Ramos (cell line): ENCODE measurements around the gene DCST2.

Source experiments
- in situ Hi-C: fragments of 300-500 bp; cut with MboI; formaldehyde crosslinking; loops from one replicate; pipeline ENCODE4 v1.14.3; 2022; ENCODE audit warnings: low sequenced_read_pairs; ENCODE audit not compliant: unreplicated experiment

The DCST2 gene

GRCh38 chr1:155051777-155052398 is 18.3 kb upstream of the DCST2 start:
- in situ Hi-C loops, result loop anchor here (25.0 kb wide), 1 partner anchor 390 kb away; no protein-coding TSS in a partner anchor

- in situ Hi-C loops, result loop anchor here (25.0 kb wide), 1 partner anchor 389 kb away; no protein-coding TSS in a partner anchor
Observed at GRCh38 chr1:155051342-155051776, 17.8 kb upstream of the DCST2 start.

- in situ Hi-C loops, result loop anchor here (25.0 kb wide), 1 partner anchor 388 kb away; no protein-coding TSS in a partner anchor
Observed at GRCh38 chr1:155050560-155051341, 17.2 kb upstream of the DCST2 start, which contains the start of gene ADAM15. Gene ADAM15, plus strand, starts transcription at chr1:155051316. Its CDS starts 71 bp downstream, at chr1:155051387.

GRCh38 chr1:155049651-155050559 is 16.3 kb upstream of the DCST2 start:
- in situ Hi-C loops, result loop anchor here (25.0 kb wide), 1 partner anchor 388 kb away; no protein-coding TSS in a partner anchor

- in situ Hi-C loops, result no loop called here
Observed at GRCh38 chr1:155048449-155049334, 15.1 kb upstream of the DCST2 start.

GRCh38 chr1:155044812-155045657 is 11.5 kb upstream of the DCST2 start:
- in situ Hi-C loops, result no loop called here

- in situ Hi-C loops, result no loop called here
Observed at GRCh38 chr1:155044365-155044764, 10.8 kb upstream of the DCST2 start.

- in situ Hi-C loops, result no loop called here
Observed at GRCh38 chr1:155043793-155044192, 10.2 kb upstream of the DCST2 start.

- in situ Hi-C loops, result no loop called here
Observed at GRCh38 chr1:155043301-155043702, 9.7 kb upstream of the DCST2 start.

GRCh38 chr1:155042789-155043188 is 9.2 kb upstream of the DCST2 start:
- in situ Hi-C loops, result no loop called here

- in situ Hi-C loops, result no loop called here
Observed at GRCh38 chr1:155040358-155041093, 6.9 kb upstream of the DCST2 start.

GRCh38 chr1:155039308-155039669 is 5.7 kb upstream of the DCST2 start:
- in situ Hi-C loops, result no loop called here

- in situ Hi-C loops, result no loop called here
Observed at GRCh38 chr1:155038602-155039307, 5.2 kb upstream of the DCST2 start.

- in situ Hi-C loops, result no loop called here
Observed at GRCh38 chr1:155037851-155038441, 4.4 kb upstream of the DCST2 start.

GRCh38 chr1:155037043-155037442 is 3.5 kb upstream of the DCST2 start:
- in situ Hi-C loops, result no loop called here

GRCh38 chr1:155035936-155036335 is 2.4 kb upstream of the DCST2 start:
- in situ Hi-C loops, result no loop called here
